H9 (cell line): Measurements from ENCODE around the gene ZNF484. TPM values are rescaled to one million over a fixed set of nuclear protein-coding genes. Genes with fewer than 3 reads are reported as not detected.
"Not testable (repeated sequence)": the region's sequence is repeated elsewhere in the genome, so short reads cannot be mapped to it uniquely, and the experiment has no call there.

Source experiments
- DNase-seq: peaks from one replicate; pipeline ENCODE4 v3.0.0-alpha.2; 2017
- H2AFZ ChIP-seq: one replicate; pipeline ENCODE4 v1.6.1; 2013; ENCODE audit warnings: mild to moderate bottlenecking, low read length, control low read depth, moderate library complexity
- H2AK5ac ChIP-seq: 2 replicates; pipeline ENCODE4 v1.6.1; 2013; ENCODE audit warnings: low read length, control low read depth, mixed read lengths; ENCODE audit not compliant: insufficient read length
- H2BK120ac ChIP-seq: one replicate; pipeline ENCODE4 v1.6.1; 2013; ENCODE audit warnings: low read depth, mild to moderate bottlenecking, low read length, control low read depth, inconsistent platforms; ENCODE audit not compliant: poor library complexity, severe bottlenecking
- H2BK12ac ChIP-seq: 2 replicates; pipeline ENCODE4 v1.6.1; 2013; ENCODE audit warnings: low read length, control low read depth, mixed read lengths, low read depth; ENCODE audit not compliant: insufficient read length
- H2BK15ac ChIP-seq: 2 replicates; pipeline ENCODE4 v1.6.1; 2013; ENCODE audit warnings: low read depth, low read length, control low read depth
- H2BK20ac ChIP-seq: one replicate; pipeline ENCODE4 v1.6.1; 2013; ENCODE audit warnings: low read depth, mild to moderate bottlenecking, low read length, control low read depth, inconsistent platforms; ENCODE audit not compliant: poor library complexity, severe bottlenecking
- H2BK5ac ChIP-seq: 2 replicates; pipeline ENCODE4 v1.6.1; 2013; ENCODE audit warnings: low read length, control low read depth, mixed read lengths; ENCODE audit not compliant: insufficient read length
- H3K14ac ChIP-seq: 2 replicates; pipeline ENCODE4 v1.6.1; 2013; ENCODE audit warnings: low read length, control low read depth; ENCODE audit not compliant: insufficient read depth
- H3K18ac ChIP-seq: 2 replicates; pipeline ENCODE4 v1.6.1; 2013; ENCODE audit warnings: low read depth, mild to moderate bottlenecking, mixed read lengths, low read length, control low read depth; ENCODE audit not compliant: insufficient read length
- H3K23ac ChIP-seq: 2 replicates; pipeline ENCODE4 v1.6.1; 2013; ENCODE audit warnings: low read length, control low read depth, mixed read lengths, low read depth; ENCODE audit not compliant: insufficient read length
- H3K23me2 ChIP-seq: 2 replicates; pipeline ENCODE4 v1.6.1; 2013; ENCODE audit warnings: low read depth, mild to moderate bottlenecking, mixed read lengths, low read length, control low read depth; ENCODE audit not compliant: insufficient read length, poor library complexity, severe bottlenecking
- H3K27ac ChIP-seq: 2 replicates; pipeline ENCODE4 v1.5.1; 2013; ENCODE audit warnings: low read length, control low read depth, mixed read lengths, low read depth; ENCODE audit not compliant: insufficient read length
- H3K27me3 ChIP-seq: 2 replicates; pipeline ENCODE4 v1.6.1; 2013; ENCODE audit warnings: low read length, control low read depth, inconsistent platforms; ENCODE audit not compliant: insufficient read depth
- H3K4ac ChIP-seq: 2 replicates; pipeline ENCODE4 v1.6.1; 2013; ENCODE audit warnings: low read depth, mild to moderate bottlenecking, control low read depth, inconsistent platforms, low read length, moderate library complexity
- H3K4me1 ChIP-seq: 2 replicates; pipeline ENCODE4 v1.6.1; 2013; ENCODE audit warnings: low read length, control low read depth, inconsistent platforms; ENCODE audit not compliant: insufficient read depth
- H3K4me2 ChIP-seq: 2 replicates; pipeline ENCODE4 v1.6.1; 2013; ENCODE audit warnings: low read length, control low read depth, mixed read lengths; ENCODE audit not compliant: insufficient read length, insufficient read depth
- H3K56ac ChIP-seq: 2 replicates; pipeline ENCODE4 v1.6.1; 2013; ENCODE audit warnings: low read depth, mild to moderate bottlenecking, mixed read lengths, low read length, control low read depth; ENCODE audit not compliant: insufficient read length
- H3K79me1 ChIP-seq: 2 replicates; pipeline ENCODE4 v1.6.1; 2013; ENCODE audit warnings: low read depth, mild to moderate bottlenecking, moderate library complexity, low read length, control low read depth, inconsistent platforms; ENCODE audit not compliant: insufficient read depth, poor library complexity, severe bottlenecking
- H3K79me2 ChIP-seq: 2 replicates; pipeline ENCODE4 v1.6.1; 2013; ENCODE audit warnings: low read length, control low read depth, inconsistent platforms; ENCODE audit not compliant: insufficient read depth
- H3K9ac ChIP-seq: 2 replicates; pipeline ENCODE4 v1.6.1; 2013; ENCODE audit warnings: low read length, control low read depth, mixed read lengths; ENCODE audit not compliant: insufficient read length; ENCODE audit errors: extremely low read depth
- H3K9me3 ChIP-seq: one replicate; pipeline ENCODE4 v1.6.1; 2013; ENCODE audit warnings: low read depth, low read length, inconsistent platforms; ENCODE audit not compliant: control insufficient read depth
- H3T11ph ChIP-seq: one replicate; pipeline ENCODE4 v1.6.1; 2013; ENCODE audit warnings: mild to moderate bottlenecking, low read length, control low read depth, inconsistent platforms
- H4K20me1 ChIP-seq: one replicate; pipeline ENCODE4 v1.6.1; 2013; ENCODE audit not compliant: control insufficient read depth, insufficient read length, insufficient read depth
- H4K5ac ChIP-seq: 2 replicates; pipeline ENCODE4 v1.6.1; 2013; ENCODE audit warnings: low read depth, mild to moderate bottlenecking, mixed read lengths, low read length, control low read depth; ENCODE audit not compliant: insufficient read length
- H4K8ac ChIP-seq: replicated peaks from 2 replicates; pipeline ENCODE4 v1.6.1; 2013; ENCODE audit warnings: low read length, control low read depth, mixed read lengths, low read depth; ENCODE audit not compliant: insufficient read length
- H4K91ac ChIP-seq: 2 replicates; pipeline ENCODE4 v1.6.1; 2013; ENCODE audit warnings: low read depth, mild to moderate bottlenecking, moderate library complexity, mixed read lengths, low read length, control low read depth; ENCODE audit not compliant: insufficient read length
- H3K27ac Mint-ChIP-seq, 3 experiments: 2 replicates in 2 of 3; 3 replicates in 1 of 3; pipeline ENCODE4 v1.8.0; 2020 to 2021; ENCODE audit warnings: mixed read lengths in 3 of 3, mild to moderate bottlenecking in 1 of 3, moderate library complexity in 1 of 3
- H3K27me3 Mint-ChIP-seq: 2 replicates; pipeline ENCODE4 v1.8.0; 2021; ENCODE audit warnings: low read depth, mild to moderate bottlenecking, moderate library complexity, mixed read lengths
- H3K36me3 Mint-ChIP-seq, 3 experiments: 2 replicates in 2 of 3; 3 replicates in 1 of 3; pipeline ENCODE4 v1.8.0; 2020 to 2021; ENCODE audit warnings: low read depth in 3 of 3, mixed read lengths in 3 of 3; ENCODE audit not compliant: insufficient read depth in 1 of 3
- H3K4me1 Mint-ChIP-seq, 2 experiments: 2 replicates each; pipeline ENCODE4 v1.8.0; 2020; ENCODE audit warnings: mixed read lengths in 2 of 2
- H3K4me3 Mint-ChIP-seq, 2 experiments: 2 replicates in 1 of 2; 3 replicates in 1 of 2; pipeline ENCODE4 v1.8.0; 2020 to 2021; ENCODE audit warnings: mild to moderate bottlenecking in 2 of 2, mixed read lengths in 2 of 2, moderate library complexity in 1 of 2
- H3K9me3 Mint-ChIP-seq, 2 experiments: 2 replicates in 1 of 2; 3 replicates in 1 of 2; pipeline ENCODE4 v1.8.0; 2020; ENCODE audit warnings: mild to moderate bottlenecking in 2 of 2, mixed read lengths in 2 of 2, moderate library complexity in 1 of 2
- CTCF ChIP-seq: fragments of 200-600 bp; sonication (generic); conservative IDR thresholded peaks from 3 replicates; pipeline ENCODE4 v1.8.0; 2021; ENCODE audit warnings: antibody characterized with exemption, mild to moderate bottlenecking
- WGBS: extraction: QIAGEN DNeasy Blood & Tissue Kit; methylation state at CpG from one replicate; pipeline ENCODE4 v1.1.7; 2013; ENCODE audit warnings: missing lambda C conversion rate, low lambda C conversion rate, mixed read lengths; ENCODE audit not compliant: insufficient read length; ENCODE audit errors: extremely low coverage; 5-methylcytosine and 5-hydroxymethylcytosine counted together
- total RNA-seq: library from RNA; stranded (reverse); gene quantifications from 2 replicates; pipeline ENCODE4 v1.2.1, GENCODE V29; 2021

Gene ZNF484
- total RNA-seq, 1 experiment from 2014 or later, result 10.2 TPM

- Histone ChIP-seq H4K91ac (no peak overlapping the region), H3K18ac (no peak overlapping the region), H2BK5ac (no peak overlapping the region), H3K56ac (no peak overlapping the region), H3K9ac (no peak overlapping the region), H3T11ph (no peak overlapping the region), H3K23ac (no peak overlapping the region), H2BK20ac (no peak overlapping the region), H3K4me2 (no peak overlapping the region), H2AK5ac (no peak overlapping the region), H2BK120ac (no peak overlapping the region), H3K27ac (no peak overlapping the region), H3K9me3 (no peaks in the 10 kb centered on the region), H3K27me3 (no peaks in the 10 kb centered on the region), H4K5ac (no peak overlapping the region), H3K4me1 (peaks cover 4% of the 10 kb centered on the region; the same call in 1 of the 2 replicates), H2AFZ (no peak overlapping the region), H2BK15ac (no peak overlapping the region), H3K23me2 (no peaks in the 10 kb centered on the region), H3K79me1 (no peaks in the 10 kb centered on the region), H3K4ac (no peak overlapping the region), H2BK12ac (no peak overlapping the region), H4K8ac (no peak overlapping the region), H3K14ac (no peak overlapping the region), H3K79me2 (peaks cover under 1% of the 10 kb centered on the region; the same call in 1 of the 2 replicates), H4K20me1 (no peaks in the 10 kb centered on the region)
- H3K4me3 Mint-ChIP-seq, result no peak overlapping the region
- H3K27ac Mint-ChIP-seq, result no peak overlapping the region; a peak in 1 of 7 replicates
- peaks cover 16 to 31% (median 25%) of the 10 kb centered on the region in 3 experiments for H3K36me3 Mint-ChIP-seq
- peaks cover 0 to 4% of the 10 kb centered on the region in 2 experiments; a peak in 2 of 5 replicates for H3K9me3 Mint-ChIP-seq
- H3K4me1 Mint-ChIP-seq, result peaks cover 26 to 27% of the 10 kb centered on the region in 2 experiments
- no CpG with 5 or more reads among the region's 2 CpGs for WGBS
- DNase-seq, result no peak
- no peak for TF ChIP-seq CTCF
- H3K27me3 Mint-ChIP-seq, result no peaks in the 10 kb centered on the region
Observed at GRCh38 chr9:92870289-92870688, 7.5 kb downstream of the ZNF484 start.

DNA sequence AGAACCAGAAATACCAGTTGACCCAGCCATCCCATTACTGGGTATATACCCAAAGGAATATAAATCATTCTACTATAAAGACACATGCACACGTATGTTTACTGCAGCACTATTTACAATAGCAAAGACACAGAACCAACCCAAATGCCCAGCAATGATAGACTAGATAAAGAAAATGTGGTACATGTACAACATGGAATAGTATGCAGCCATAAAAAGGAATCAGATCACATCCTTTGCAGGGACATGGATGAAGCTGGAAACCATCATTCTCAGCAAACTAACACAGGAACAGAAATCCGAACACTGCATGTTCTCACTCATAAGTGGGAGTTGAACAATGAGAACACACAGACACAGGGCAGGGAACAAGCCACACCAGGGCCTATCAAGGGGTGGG, 11.2 kb downstream of the ZNF484 start:
- not testable (repeated sequence) for H3K23ac ChIP-seq, H4K20me1 ChIP-seq, H3K79me1 ChIP-seq, H2BK20ac ChIP-seq, H2BK12ac ChIP-seq, DNase-seq, H3K18ac ChIP-seq, H3K9me3 Mint-ChIP-seq, H2AFZ ChIP-seq, H3K27ac ChIP-seq, H4K91ac ChIP-seq, H3K27ac Mint-ChIP-seq, H4K5ac ChIP-seq, H3K4me3 Mint-ChIP-seq, H3K79me2 ChIP-seq, H3K4ac ChIP-seq, H2BK120ac ChIP-seq, H4K8ac ChIP-seq, H3K14ac ChIP-seq, H3K4me1 ChIP-seq, H3K27me3 ChIP-seq, H2BK5ac ChIP-seq, H3K27me3 Mint-ChIP-seq, H3K4me2 ChIP-seq, H2BK15ac ChIP-seq, H3K23me2 ChIP-seq, H2AK5ac ChIP-seq, H3K56ac ChIP-seq, H3K9ac ChIP-seq, H3K9me3 ChIP-seq, H3T11ph ChIP-seq
- no CpG with 5 or more reads among the region's 2 CpGs for WGBS
- peaks cover 15 to 16% of the 10 kb centered on the region in 2 experiments for H3K4me1 Mint-ChIP-seq
- peaks cover 19 to 33% (median 32%) of the 10 kb centered on the region in 3 experiments for H3K36me3 Mint-ChIP-seq
